Tongue (tissue), 2 donors: ENCODE measurements around the gene AGXT. TPM values are rescaled to one million over a fixed set of nuclear protein-coding genes. Genes with fewer than 3 reads are reported as not detected.

ENCODE experiments used
- DNase-seq: peaks from one replicate; pipeline ENCODE4 v3.0.0-alpha.2; 2015
- total RNA-seq: library from RNA; depleted of rRNA; stranded (reverse); fragments of >200 nt; gene quantifications from one replicate; pipeline ENCODE4 v1.2.3, GENCODE V29; 2014

The AGXT gene
- total RNA-seq, 1 donor from 2014 or later = not detected

GRCh38 chr2:240885566-240885965 is 16.9 kb downstream of the AGXT start:
- DNase-seq = no peak

- DNase-seq = no peak
These were observed 17.5 kb downstream of the AGXT start for GRCh38 chr2:240886023-240886565.

GRCh38 chr2:240886678-240887609 is 18.3 kb downstream of the AGXT start:
- no peak for DNase-seq

DNA sequence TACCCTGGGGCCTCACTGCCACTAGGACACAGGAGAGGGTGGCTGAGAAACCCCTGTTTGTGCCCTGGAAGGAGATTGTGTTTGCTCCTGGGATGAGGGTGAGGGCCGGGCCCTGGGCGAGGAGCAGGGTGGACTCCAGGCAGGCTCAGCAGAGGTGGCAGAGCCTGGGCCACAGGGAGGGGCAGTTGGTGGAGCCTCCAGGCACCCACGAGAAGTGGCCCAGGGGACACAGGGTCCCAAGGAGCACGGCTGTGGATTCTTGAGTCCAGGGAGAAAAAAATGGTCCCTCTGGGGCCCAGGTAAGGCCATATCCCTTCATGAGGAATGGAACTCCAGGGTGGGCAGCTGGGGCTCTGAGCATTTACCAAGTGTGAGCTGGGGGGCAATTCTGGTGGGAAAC is 19.0 kb downstream of the AGXT start:
- DNase-seq = no peak

GRCh38 chr2:240888130-240888889 is 19.7 kb downstream of the AGXT start:
- DNase-seq = no peak

DNA sequence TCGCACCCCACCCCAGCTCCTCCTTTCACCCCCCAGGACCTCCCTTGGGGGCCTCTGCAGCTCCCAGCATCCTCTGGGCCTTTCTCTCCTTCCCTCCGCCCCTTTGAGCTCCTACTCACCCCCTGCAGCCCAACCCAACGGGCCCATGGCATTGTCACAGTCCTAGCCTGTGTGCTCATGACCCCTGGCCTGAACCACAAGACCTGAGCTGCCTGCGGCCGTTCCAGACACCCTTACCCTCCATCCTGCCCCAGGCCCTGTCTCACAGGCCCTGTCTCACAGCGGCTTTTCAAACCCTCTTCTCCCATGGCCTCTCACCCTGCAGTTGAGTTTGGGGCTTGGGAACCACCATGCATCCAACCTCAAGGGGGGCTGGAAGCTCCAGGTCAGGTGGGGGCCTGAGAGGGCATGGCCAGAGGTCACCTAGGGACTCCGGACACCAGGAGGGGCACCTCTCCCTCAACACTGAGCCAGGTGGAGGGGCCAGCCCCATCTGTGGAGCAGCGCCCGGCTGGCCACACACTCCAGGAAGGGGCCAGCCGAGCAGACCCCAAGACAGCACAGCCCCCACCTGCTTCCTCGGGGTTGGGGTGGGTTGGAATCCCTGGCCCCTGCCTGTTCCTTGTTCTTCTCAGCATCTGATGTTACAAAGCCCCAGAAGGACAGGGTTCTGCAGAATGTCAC is 20.4 kb downstream of the AGXT start:
- DNase-seq = no peak

GRCh38 chr2:240889601-240890560 is 21.3 kb downstream of the AGXT start:
- DNase-seq = no peak

DNA sequence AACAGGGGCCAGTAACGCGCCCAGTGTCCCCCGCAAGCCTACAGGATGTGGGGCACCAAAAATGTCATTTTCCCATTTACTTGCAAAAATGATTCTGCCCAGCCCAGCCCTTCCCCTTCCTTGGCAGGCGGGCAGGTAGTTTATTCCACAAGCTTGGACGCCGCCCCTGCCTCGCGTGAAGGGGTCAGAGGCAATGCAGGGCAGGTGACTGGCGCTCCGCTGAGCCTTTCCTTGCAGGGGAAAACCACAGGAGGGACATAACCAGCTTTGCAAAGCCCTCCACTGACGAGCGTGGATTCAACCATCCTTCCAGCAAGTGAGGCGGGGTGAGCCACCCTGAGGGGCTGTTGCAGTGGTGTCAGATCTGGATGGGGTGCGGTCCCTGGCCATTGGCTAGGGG is 22.1 kb downstream of the AGXT start:
- no peak for DNase-seq

DNA sequence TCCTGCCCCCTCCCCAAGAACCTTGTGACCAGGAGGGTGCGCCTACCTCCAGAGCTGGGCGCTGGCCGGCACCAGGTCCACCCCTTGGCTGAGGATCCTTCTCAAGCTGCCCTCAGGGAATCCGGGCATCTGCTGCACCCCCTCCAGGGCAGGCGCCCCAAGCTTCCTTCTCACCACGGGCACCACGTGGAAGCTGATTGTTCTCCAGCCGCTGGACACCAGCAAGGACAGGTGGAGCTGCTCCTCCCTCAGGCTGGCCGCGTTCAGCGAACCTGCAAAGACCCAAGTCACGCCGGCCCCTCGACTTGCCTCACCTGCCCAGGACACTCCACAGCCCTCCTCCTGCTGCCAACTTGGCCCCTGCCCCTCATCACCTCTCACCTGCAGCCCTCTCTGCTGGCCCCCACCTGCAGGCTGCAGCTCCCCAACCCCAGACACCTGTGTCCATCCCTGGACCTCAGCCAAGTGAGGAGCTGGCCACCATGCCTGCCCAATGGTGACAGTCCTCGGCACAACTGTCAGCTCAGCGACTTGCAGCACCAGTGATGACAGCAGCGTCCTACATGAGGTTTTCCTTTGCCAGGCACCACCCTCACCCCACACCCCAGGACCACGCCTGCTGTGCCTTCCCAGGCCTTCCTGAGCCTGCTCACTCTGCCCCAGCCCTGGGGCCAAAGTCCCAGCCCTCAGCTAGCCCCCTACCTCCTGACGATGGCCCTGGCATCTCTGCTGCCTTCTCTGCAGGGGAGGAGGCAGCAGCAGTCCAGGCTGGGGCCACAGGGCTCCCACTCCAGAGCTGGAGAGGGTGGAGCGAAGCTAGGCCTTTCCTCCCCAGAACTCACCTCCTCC is 23.1 kb downstream of the AGXT start:
- DNase-seq = no peak

GRCh38 chr2:240892356-240892755 is 23.7 kb downstream of the AGXT start:
- DNase-seq = peak; percentile 63

GRCh38 chr2:240892925-240893324 is 24.3 kb downstream of the AGXT start:
- no peak for DNase-seq

- DNase-seq = peak; percentile 75
These were observed 24.8 kb downstream of the AGXT start for GRCh38 chr2:240893363-240893844.

DNA sequence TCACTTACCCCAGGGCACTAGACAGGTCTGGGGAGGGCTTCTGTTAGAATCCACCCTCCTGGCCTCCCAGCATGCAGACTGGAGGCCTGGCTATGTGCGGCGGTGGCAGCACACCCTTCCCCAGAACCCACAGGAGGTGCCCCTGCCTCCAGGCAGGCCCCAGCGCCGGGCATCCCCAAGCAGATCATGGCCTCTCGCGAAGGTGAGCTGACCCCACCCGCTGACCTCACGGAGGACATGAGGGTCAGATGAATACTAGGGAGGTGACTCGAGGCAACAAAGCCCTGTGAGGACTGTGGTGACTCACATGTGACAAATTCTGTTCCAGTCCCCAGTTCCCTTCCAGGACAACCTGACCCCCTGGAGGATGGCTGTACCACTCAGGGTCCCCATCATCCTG is 25.4 kb downstream of the AGXT start:
- no peak for DNase-seq

DNA sequence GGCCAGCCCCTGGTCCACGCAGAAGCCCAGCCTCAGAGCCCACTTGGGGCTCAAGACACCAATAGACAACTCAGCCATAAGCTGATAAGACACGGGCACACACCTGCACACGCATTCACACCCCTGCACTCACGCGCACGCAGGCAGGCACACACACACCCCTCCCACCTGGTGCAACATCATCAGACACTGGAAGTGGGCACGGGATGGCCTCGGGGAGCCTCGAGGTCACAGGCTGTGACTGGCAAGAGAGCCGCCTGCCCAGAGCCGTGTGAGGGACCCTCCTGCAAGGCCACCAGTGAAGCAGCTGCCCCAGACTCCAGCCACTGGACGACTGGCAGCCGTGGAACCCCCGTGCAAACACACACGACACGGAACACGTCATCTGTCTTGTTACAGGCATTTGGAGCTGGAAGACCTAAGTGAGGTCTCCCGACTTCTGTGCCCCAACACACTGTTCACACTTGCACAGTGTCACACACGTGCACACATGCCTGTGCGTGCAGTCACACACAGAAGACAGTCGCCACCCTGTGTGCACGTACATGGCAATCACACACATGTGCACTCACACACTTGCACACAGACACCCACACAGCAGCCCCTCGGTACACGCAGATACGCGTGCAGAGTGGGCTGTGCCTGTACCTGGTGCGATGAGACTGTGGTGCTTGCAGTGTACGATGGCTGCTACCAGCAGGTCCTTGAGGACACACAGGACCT is 26.4 kb downstream of the AGXT start:
- no peak for DNase-seq

DNA sequence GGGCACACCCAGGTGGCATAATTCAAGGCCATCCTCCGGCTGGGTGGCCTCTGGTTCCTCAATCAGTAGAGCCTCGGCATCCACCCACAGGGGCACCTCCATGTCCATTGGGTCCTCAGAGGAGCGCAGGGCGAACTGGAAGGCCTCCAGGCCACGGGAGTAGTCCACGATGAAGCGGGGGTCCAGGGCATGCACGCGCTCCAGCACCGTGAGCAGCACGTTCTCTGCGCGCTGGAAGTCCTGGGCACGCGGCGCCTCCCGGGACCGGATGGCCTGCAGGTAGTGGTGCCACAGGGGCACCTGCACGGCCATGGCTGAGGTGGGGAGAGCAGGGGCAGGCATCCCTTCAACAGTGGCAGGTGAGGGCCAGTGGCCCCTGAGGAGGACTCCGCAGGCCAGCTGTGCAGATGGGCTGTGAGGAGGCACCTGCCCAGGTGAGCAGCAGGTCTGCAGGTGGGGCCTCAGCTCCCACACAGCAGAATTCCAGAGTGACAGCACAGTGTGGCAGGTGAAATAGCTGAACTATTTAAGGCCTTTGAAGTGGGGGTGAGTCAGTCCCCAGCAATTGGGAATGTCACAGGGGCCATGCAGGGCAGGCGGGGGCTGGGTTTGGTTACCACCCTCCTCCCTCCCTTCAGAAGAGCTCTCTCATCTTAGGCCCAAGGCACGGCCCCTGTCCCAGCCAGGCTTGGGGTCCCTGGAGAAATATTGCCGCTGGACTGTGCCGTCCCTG is 27.2 kb downstream of the AGXT start, which contains the start of gene MAB21L4:
TSS of gene MAB21L4 (minus strand) at position 501 of the 733 bp plus-strand sequence. CDS start at position 342, 159 bp downstream.
- no peak for DNase-seq

DNA sequence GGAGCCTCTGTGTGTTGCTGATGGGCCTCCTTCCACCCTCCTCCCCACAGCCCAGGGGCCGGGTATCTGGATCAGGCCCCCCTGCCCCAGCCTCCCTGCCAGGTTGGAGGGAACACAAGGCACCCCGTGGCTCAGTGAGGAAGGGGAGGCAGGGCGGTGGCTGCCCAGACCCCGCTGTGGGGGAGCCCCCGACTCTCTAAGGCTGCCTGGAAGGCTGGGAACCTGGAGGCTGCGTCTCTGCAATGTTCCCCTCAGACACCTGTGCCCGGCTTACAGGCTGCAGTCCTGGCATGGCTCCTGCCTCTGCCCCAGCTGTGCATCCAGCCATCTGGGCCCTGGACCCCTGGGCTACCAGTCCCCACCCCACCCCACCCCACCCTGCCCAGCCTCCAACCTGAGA is 27.8 kb downstream of the AGXT start:
- DNase-seq = no peak

DNA sequence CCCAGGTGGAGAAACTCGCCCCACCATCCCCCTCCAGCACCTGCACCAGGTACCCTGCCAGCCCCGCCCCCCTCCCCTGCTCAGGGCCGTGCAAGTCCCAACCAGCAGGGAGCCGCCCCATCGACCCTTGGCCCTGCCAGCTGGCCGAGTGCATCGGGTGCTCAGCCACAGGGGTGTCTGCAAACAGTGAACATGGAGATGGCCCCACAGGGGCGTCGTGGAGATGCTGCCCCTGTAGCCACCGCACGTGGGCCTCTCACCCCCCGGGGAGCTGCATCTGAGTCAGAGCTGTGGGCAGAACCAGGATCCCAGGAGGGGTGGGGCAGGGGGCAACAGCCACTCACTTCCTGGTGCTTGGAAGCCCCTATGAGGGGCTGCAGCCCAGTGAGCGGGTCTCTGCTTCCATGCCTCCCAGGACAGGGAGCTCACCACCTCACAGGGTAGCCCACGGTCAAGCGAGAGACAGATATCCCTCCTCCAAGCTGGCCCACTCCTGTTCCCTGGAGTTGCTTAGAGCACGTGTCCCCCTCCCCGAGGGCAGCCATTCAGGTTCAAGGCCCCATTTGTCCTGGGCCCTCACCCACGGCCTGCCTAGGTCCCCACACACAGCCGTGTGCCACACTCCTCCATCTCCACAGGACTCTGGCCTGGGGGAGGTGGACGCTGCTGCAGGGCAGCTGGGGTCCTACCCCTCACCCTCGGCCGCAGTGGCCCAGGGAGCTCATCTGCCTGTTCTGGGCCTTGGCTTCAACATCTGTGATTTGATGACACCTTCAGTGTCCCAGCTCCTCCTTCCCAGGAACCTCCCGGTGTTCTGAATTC is 28.5 kb downstream of the AGXT start:
- no peak for DNase-seq
